Middle frontal gyrus (tissue), 1 donor: Measurements from ENCODE around the gene DNAJC27.

Experiments used
- DNase-seq: peaks from one replicate; pipeline ENCODE4 v3.0.0-alpha.2; 2015; ENCODE audit warnings: low spot score; ENCODE audit errors: extremely low spot score

The DNAJC27 gene

DNA sequence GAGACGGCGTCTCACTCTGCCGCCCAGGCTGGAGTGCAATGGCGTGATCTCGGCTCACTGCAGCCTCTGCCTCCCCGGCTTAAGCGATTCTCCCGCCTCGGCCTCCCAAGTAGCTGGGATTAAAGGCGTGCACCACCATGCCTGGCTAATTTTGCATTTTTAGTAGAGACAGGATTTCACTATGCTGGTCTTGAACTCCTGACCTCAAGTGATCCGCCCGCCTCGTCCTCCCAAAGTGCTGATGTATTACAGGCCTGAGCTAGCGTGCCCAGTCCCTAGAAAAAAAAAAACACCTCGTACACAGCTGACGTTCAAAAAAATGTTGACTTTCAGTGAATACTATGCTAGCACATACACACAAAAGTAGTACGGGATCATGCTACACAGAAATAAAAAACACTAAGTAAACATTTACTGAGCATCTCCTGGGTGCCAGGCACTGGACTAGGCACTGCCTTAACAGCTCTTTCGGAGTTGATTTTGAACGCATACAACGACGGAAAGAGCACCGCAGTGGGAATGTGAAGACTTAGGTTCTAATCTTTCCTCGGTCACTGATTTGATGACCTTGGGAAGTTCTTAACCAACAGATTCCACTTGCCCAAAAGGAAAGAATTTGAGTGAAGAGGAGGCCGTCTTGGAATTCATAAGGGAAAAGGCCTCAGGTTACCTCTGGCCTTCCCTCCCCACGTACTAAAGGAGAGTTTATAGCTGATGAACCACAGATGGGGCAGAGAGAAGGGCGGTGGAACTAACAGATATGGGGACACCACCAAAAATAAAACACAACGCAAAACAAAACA is 1.1 kb downstream of the DNAJC27 start:
- DNase-seq = no peak

DNA sequence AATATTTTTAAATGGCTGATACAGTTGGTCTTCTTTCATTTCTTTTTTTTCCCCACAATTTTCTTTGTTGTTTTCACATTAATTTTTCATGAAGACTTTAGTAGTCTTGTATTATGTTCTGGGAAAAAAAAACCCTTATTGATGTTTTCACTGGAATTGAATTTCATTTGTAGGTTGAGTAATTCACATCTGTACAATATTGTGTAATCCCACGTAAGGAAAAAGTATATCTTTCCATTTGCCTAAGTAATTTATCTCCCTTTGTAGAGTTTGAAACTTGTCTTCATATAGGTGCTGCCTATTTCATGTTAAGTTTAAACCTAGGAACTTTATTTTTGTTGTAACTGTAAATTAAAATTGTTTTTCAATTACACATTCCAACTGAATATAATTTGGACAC is 2.0 kb downstream of the DNAJC27 start:
- no peak for DNase-seq

DNA sequence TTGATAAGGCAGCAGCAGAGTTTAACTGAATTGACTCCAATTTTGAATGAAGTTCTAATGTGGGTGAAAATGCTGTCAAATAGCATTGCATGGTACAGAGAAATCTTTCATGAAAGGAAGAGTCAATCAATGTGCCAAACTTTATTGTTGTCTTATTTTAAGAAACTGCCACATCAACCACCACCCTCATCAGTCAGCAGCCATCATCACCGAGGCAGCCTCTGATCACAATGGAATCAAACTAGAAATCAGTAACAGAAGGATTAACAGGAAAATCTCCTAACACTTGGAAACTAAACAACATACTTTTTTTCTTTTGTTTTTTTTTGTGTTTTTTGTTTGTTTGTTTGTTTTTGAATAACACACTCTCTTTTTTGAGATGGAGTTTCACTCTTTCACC is 9.9 kb downstream of the DNAJC27 start:
- DNase-seq = no peak

DNA sequence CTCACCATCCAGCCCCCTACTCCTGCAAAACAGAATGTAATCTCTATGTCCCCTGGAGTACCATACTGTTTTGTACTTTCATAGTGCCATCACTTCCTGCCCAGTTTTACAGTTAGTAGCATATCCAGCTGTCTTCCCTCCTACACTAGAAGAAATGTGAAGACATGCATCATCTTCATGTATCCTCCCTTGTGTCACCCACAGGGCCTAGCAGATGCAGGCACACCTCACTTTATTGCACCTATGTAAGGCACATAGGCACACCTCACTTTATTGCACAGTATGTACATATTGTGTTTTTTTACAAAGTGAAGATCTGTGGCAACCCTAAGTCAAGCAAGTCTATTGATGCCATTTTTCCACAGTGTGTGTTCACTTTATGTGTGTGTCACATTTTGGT is 12.0 kb downstream of the DNAJC27 start:
- no peak for DNase-seq

DNA sequence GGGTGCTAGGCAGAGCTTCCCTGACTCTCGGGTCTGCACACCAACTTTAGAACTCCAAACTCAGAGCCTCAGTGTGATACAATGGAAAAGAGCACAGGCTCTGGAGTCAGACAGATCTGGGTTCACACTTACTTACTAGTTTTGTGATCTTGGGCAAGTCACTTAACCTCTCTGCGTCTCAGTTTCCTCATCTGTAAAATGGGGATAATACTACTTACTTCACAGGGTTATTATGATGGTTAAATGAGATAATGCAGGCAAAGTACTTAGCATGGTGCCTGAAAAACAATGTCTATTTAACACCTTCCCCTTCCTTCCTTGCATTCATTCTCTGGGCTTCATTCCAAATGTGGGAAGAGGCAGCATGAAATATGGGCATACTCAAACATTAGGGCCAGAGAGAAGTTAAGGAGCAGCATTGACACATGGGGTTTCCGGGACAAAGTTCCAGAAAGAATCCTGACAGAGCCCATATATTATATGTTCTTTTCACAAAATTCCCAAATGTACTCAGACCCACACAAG is 13.3 kb downstream of the DNAJC27 start:
- DNase-seq = no peak

DNA sequence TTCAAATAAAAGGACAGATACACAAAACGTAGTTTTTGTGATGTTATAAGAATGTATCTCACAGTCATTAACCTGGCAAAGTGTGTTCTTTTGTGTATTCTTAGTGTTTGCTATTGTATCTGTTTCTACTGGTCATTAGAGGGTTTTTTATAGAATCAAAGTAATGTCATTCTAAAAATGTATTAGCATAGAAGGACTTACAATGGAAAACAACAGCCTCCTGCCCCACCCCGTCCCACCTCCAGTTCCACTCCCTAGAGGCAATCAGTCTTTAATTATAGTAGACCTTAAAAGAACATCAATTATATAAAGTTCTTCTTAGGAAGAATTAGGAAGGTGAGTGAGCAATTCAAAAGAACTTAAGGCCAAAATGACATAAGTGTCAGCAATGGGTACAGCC is 13.8 kb downstream of the DNAJC27 start:
- no peak for DNase-seq

DNA sequence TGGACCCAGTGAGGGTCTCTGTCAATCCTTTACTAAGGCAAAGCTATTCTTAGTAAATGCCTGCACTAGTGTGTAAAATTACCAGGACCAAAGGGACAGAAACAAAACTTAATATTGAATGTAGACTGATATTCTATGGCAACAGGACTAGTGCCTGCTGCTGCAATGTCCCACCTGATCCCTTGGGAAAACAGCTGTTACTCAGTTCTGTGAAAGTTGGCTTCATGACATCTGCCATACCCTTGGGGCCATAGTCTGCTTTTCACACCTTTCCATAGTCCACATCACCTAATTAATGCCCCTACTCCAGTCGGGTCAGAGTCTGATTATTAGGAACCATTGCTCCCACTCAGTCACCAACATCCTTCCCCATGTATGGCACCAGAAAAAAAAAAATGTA is 14.5 kb downstream of the DNAJC27 start:
- no peak for DNase-seq

DNA sequence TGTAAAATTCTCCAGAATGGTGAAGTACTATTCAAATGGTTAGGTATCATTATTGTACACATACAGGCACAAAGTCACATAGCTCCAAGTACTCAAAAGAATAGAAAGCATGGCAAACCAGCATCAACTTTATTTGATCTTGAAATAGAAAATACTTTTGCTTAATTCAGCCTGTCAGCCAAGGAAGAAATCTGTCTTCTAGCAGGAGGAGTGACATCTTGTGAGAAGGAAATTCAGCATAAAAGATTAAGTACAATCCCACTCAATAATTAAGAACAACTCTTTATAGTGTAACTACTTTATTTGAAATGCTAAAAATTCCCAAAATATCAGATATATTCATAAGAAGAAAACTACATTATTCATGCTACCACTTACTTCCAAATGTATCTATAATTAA is 15.8 kb downstream of the DNAJC27 start:
- DNase-seq = no peak

DNA sequence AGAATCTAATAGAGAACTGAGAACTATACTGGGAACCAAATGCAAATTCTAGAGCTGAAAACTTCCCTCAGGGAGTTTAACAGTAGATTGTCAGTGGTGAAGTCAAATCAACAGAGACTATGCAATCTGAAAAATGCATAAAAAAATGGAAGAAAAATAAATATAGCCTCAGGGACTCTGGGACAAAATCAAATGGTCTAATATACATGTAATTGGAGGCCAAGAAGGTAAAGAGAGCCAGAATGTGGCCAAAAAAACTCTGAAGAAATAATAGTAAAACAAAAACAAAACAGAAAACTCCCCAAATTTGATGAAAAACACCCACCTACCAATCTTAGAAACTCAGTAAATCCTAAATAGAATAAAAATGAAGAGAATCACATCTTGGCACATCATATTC is 16.5 kb downstream of the DNAJC27 start:
- no peak for DNase-seq

DNA sequence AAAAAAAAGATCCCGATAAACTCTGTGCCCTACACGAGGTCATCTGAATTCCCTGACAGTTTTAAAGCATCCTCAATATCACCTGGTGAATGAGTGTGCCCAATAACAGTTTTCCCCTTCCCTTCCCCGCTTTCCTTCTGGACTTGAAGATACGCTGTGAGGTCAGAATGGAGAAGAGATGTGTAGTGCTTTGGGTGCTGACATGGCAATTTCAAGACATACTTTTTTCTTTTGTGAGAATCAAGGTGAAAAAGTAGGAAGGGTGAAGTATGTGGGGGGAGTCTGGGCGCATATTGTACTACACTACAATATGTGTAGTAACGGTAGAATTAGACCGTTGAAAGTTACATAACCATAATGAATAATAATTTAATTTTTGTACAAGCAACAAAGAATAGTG is 21.7 kb downstream of the DNAJC27 start:
- DNase-seq = no peak

DNA sequence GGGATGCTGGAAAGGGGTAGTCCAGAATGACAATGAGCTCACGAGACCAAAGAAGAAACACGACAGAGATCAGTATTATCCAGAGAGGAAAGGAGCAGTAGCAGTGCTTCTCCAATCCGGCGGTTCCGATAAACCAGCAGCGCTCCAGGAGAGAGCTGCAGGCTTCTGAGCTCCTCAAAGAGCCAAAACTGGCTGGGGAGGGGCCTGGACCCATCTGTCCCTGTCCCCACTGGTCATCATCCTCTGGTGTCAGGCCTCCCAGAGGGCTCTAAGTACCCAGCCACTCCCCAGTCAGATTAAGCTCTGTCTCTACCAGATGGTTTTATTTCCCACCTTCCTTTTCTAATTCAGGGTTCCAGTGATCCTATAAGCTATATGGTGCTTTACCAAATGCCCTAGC is 23.2 kb downstream of the DNAJC27 start:
- DNase-seq = no peak

DNA sequence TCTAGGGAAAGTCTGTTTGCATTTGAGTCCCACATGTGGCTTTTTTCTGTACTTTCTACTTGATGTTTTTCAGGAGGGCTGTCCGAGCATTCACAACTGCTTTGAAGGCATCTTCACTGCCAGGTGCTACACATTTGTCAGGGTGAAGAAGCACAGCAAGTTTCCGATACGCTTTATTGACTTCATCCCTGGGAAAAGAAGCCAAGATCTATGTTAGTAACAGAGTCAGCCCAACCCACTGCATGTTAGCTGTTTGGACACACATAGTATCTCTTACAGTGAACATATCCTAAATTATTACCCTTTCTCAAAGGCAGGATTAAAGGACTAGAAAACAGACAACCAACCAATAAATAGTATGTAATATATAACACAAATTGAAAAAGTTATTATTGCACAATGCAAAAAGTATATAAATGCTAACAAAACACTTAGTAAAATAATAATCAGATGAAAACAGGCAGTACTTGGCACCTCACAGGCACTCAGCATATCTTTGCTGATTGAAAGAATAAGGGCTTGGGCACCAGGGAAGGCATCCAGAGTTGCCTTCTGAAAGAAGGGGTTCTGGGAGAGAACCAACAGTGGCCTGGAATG is 24.1 kb downstream of the DNAJC27 start:
- DNase-seq = no peak

DNA sequence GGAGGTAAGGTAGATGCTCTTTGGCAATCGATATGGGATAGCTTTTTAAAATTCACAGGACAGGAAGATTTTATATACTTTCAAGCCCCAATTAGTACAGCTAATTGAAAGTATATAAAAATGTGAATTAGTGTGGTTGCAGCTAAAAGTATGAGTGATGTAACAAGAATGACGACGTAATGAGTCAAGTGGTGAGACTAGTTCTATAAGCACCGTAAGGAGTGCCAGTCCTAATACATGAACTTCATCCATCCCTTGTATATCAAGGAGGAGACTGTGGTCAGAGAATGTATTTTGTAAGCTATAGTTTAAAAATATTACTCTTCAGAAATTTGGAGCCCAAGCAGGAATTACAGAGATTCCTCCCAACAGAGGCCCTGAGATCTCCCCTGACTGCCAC is 25.8 kb downstream of the DNAJC27 start:
- no peak for DNase-seq

DNA sequence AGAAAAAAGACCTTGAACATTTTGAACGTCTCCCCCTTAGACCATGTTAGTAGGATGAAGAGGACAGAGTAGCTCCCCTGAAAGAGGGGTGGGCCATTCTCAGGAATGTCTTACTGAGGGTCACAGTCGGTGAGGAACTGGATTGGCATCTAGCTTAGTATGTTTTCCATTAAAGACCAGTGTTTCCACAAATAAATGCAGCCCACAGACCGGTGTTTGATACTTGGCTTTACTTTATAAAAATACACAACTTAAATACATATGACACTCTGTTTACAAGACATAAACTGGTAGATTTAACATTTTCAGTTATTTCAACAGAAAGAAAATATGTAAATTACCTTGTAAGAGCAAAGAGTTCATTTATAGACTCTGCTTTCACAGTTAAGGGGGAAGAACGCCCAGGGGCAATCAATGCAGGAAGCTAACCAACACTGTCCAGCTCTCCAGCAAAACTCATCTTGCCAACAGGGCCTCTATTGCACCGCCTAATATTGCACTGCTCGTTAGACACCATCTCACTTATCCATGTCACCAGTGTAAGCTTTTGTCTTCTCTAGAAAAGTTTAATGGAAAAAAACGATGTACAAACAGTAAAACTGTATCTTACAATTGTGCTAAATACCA is 28.2 kb downstream of the DNAJC27 start:
- no peak for DNase-seq

DNA sequence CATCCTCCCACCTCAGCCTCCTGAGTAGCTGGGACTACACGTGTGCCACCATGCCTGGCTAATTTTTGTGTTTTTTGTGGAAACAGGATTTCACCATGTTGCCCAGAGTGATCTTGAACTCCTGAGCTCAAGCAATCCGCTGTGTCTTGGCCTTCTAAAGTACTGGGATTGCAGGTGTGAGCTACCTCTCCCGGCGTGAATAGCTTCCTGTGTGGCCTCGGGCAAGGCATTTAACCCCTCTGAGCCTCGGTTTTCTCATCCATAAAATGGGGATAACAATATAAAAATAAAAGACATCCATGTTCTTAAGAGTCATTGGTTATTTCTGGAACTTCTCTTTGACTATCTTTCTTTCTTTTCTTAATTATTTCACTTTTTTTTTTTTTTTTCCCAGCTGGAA is 32.4 kb downstream of the DNAJC27 start:
- DNase-seq = no peak

DNA sequence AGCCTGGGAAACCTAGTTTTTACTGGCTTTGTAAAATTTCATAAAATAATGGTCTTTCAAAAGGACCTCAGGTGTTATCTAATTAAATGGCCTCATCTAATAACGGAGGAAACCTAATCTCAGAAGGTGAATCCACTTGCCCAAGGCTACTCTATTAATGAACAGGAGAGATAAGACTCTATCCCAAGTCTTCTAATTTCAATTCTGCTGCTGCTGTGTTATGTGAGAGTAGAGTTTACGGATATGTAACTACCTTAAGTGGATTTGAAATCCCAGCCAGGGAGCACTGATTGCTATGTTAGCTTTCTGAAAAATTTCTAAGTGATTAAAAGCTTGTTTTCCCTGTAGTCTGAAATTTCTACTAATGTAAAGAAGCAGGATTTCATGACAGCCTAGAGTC is 34.5 kb downstream of the DNAJC27 start:
- DNase-seq = no peak

DNA sequence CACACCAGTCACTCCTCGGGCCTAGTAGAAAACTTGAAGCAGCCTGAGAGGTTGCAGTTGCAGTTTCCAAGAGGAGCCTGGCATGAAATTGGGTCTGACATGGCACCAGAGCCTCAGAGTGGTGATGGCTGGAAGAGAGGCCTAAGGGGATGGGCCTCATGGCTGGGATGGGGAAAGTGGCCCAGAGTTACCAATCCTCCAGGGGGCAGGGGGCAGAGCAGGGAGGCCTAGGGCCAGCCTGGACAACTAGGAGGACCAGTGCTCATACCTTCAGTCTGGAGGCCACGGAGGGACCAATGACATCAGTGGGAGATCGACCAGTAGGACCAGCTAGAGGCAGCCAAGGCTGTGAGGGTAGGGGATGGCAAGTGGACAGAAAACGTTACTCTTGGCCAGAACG is 36.6 kb downstream of the DNAJC27 start:
- DNase-seq = no peak

DNA sequence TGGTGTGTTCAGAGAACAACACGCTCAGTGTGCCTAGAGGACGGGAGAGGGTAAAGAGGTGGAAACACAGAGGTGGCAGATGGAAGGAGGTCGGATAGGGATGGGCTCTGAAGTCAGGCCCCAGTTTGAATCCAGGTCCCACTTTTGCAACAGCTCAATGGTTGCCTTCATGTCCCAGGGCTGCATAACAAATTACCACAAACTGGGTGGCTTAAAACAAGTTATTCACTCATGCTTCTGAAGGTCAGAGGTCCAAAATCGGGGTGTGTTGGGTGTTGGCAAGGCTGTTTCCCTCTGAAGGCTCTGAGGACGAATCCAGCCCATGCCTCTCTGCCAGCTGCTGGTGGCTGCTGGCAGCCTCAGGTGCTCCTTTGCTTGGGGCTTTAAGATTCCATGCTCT is 39.0 kb downstream of the DNAJC27 start:
- DNase-seq = no peak

DNA sequence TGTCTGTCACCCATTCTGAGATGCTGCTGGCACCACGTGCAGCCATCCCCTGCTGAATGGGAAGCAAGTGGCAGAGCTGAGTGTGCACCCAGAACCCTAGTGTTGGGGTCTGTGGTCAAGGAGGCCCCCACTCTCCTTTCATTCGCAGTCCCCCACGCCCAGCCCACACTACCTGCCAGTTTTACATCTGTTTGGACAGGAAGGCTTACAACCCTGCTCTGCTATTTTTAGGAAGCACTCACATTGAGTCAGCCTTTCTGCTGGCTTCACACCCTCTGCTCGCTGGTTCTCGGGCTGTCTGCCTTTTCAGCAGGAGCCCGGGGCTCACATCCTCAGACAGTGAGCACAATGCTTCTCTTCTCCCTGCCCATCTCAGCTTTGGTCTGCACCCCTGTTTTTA is 41.0 kb downstream of the DNAJC27 start:
- DNase-seq = no peak

DNA sequence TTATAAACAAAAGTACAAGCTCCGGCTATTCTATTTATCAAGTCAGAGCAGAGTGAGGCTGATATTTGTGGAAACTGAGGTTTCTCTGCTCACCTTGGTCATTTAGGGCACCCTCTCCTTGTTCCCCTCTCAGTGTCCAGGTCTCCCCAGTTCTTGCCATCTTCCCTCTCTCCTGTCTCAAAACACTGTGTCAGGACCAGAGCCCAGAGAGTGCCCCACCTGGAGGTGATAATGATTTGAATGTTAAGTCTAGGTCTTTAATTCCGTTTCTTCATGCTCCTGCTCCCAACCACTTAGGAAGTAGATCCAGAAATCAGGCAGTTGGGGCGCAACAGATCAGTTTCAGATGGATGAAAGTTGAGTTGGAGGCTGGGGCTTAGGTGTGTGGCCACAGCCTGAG is 42.5 kb downstream of the DNAJC27 start:
- no peak for DNase-seq

DNA sequence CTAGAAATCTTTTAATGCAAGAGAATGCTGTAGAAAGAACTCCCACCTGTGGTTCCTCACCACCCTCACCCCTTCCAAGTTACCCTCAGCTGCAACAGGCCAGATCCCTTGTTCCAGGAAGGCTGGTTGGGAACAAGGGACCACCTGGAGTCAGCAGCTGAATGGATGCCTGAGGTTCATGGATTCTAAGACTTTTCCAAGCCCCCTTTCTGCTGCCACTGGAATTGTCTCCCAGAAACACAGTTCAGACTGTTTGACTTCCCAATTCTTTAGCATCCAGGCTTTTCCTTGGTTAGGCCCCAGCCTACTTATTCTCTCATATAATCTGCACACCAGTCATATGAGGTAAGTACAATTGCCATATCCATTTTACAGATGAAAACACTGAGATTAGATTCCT is 43.7 kb downstream of the DNAJC27 start:
- no peak for DNase-seq

DNA sequence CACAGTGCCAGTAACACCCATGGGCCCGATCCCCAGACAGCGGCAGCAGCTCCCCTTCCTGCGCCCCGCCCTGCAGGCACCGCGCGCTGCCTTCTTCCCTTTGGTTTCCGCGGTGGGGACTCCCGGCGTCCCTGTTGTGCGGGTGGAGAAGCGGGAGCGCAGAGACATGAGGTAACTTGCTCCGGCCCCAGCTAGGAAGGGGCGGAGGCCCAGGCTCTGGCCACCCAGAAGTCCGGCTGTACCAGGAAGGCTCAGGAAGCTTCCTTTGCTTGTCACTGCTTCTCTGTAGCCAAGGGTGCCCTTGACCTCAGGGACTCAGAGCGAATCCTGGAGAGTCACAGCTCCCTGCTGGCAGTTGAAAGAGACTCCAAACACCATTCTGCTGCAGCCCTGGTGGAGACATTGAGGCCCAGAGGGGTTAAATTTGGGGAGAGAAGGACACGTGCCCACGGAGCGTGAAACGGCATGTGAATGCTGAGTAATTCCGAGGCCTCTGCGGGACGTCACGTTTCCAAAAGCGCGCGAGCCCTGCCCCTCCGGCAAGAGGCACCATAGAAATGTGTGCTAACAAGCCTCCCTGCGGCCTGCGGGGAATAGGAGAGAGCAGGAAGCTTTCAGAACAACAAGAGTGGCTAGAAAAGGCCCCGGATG is 45.0 kb downstream of the DNAJC27 start:
- DNase-seq = no peak
